Panc1 (cell line): ENCODE measurements around the gene KIAA1217. TPM values are rescaled to one million over a fixed set of nuclear protein-coding genes. Genes with fewer than 3 reads are reported as not detected.

Experiments
- ATAC-seq: fragments of 200-7000 bp; cut with Tn5 transposase; 2 replicates; pipeline ENCODE4 v1.9.1; 2020; ENCODE audit warnings: mild to moderate bottlenecking, moderate library complexity
- BruUV-seq: library from RNA; stranded (reverse); fragments of 400-500 nt; replicated peaks from 2 replicates; lab custom pipeline; 2021; lab: Mats Ljungman, UMichigan
- CTCF ChIA-PET: fragments of 300-600 bp; sonication (Branson Sonifier 250); formaldehyde crosslinking; loops from one replicate; lab custom pipeline; 2022; ENCODE audit warnings: antibody characterized with exemption; lab: Charles Lee
- POLR2A ChIA-PET: fragments of 300-600 bp; sonication (Branson Sonifier 250); formaldehyde crosslinking; loops from one replicate; lab custom pipeline; 2022; ENCODE audit warnings: antibody characterized with exemption; lab: Charles Lee
- DNase-seq: peaks from one replicate; pipeline ENCODE4 v3.0.0-alpha.2; 2010; ENCODE audit warnings: low read depth, low spot score
- H3K27ac ChIP-seq: 2 replicates; pipeline ENCODE4 v1.5.1; 2011; ENCODE audit warnings: mild to moderate bottlenecking, low read length, inconsistent platforms
- H3K27me3 ChIP-seq: fragments of 200-500 bp; sonication (Bioruptor generic); 2 replicates; pipeline ENCODE4 v1.6.0; 2014; ENCODE audit warnings: low read length, inconsistent platforms; ENCODE audit not compliant: control insufficient read depth, insufficient read depth
- H3K36me3 ChIP-seq: fragments of 200-500 bp; sonication (Bioruptor generic); 2 replicates; pipeline ENCODE4 v1.5.1; 2014; ENCODE audit warnings: inconsistent platforms, mild to moderate bottlenecking, low read length, moderate library complexity; ENCODE audit not compliant: control insufficient read depth, insufficient read depth
- H3K4me1 ChIP-seq: 2 replicates; pipeline ENCODE4 v1.5.1; 2011; ENCODE audit warnings: inconsistent platforms, mild to moderate bottlenecking, low read length, moderate library complexity; ENCODE audit not compliant: control insufficient read depth, insufficient read depth
- H3K4me3 ChIP-seq, 2 experiments: 2 replicates each; pipeline ENCODE4 v1.5.1; 2011 to 2012; ENCODE audit warnings: low read depth in 2 of 2, low read length in 2 of 2, mild to moderate bottlenecking in 2 of 2, inconsistent platforms in 1 of 2, moderate library complexity in 1 of 2
- H3K9me3 ChIP-seq: fragments of 200-500 bp; sonication (Bioruptor generic); 2 replicates; pipeline ENCODE4 v1.5.1; 2014; ENCODE audit warnings: low read depth, mild to moderate bottlenecking, inconsistent platforms, low read length, moderate library complexity; ENCODE audit not compliant: control insufficient read depth, insufficient read depth
- POLR2AphosphoS5 ChIP-seq: IDR thresholded peaks from 2 replicates; pipeline ENCODE4 v1.6.1; 2012; ENCODE audit warnings: mild to moderate bottlenecking, low read depth, low read length, moderate library complexity
- REST ChIP-seq, 2 experiments: IDR thresholded peaks; 2 replicates each; pipeline ENCODE4 v1.6.1; 2011 to 2012; ENCODE audit warnings: low read depth in 2 of 2, control low read depth in 1 of 2, low read length in 1 of 2, mild to moderate bottlenecking in 1 of 2, moderate library complexity in 1 of 2; ENCODE audit not compliant: insufficient read depth in 1 of 2
- SIN3A ChIP-seq: IDR thresholded peaks from 2 replicates; pipeline ENCODE4 v1.6.1; 2012; ENCODE audit warnings: low read depth, mild to moderate bottlenecking, low read length, moderate library complexity, borderline replicate concordance; ENCODE audit not compliant: insufficient read depth
- TCF7L2 ChIP-seq: IDR thresholded peaks from 2 replicates; pipeline ENCODE4 v1.6.1; 2011; ENCODE audit warnings: mild to moderate bottlenecking, low read depth, low read length, inconsistent platforms
- in situ Hi-C: cut with HindIII; loops from 2 replicates; pipeline ENCODE4 v1.10.0; 2016; ENCODE audit warnings: low sequenced_read_pairs, low pct_unique_long_range_greater_than_20kb
- intact Hi-C: fragments of 100-400 bp; cut with micrococcal nuclease; formaldehyde crosslinking; loops from one replicate; pipeline ENCODE4 v1.10.0; 2022; ENCODE audit not compliant: unreplicated experiment
- total RNA-seq: library from RNA; stranded (reverse); gene quantifications from one replicate; pipeline ENCODE4 v1.2.1, GENCODE V29; 2021; ENCODE audit not compliant: unreplicated experiment
- TF ChIP-seq, protein P1 (sequence below): fragments of 450-650 bp; IDR thresholded peaks from 2 replicates; pipeline ENCODE4 v1.5.1; 2017; ENCODE audit warnings: mild to moderate bottlenecking

The KIAA1217 gene
- total RNA-seq, 1 experiment from 2014 or later: 11.6 TPM

GRCh38 chr10:24544776-24545175 lies 335.8 kb downstream of the KIAA1217 start:
- no peak for TF ChIP-seq REST (IDR thresholded peaks at IDR 0.05; ENCODE audit: insufficient read depth in 1 of 2, low read depth in 2 of 2, low read length in 1 of 2)
- no peak for TF ChIP-seq TCF7L2
- no peak for TF ChIP-seq SIN3A
- no peaks in the 10 kb centered on the region for H3K9me3 ChIP-seq
- CTCF ChIA-PET: no interaction called here
- POLR2A ChIA-PET: no interaction called here
- intact Hi-C loops (no loop called here), in situ Hi-C loops (no loop called here)
- no peaks in the 10 kb centered on the region for H3K36me3 ChIP-seq
- H3K27me3 ChIP-seq: no peaks in the 10 kb centered on the region
- no TSS peak for BruUV-seq
- H3K4me1 ChIP-seq: no peaks in the 10 kb centered on the region
- H3K27ac ChIP-seq: no peak overlapping the region
- ATAC-seq (no peak), DNase-seq (no peak)
- H3K4me3 ChIP-seq: no peak overlapping the region

DNA sequence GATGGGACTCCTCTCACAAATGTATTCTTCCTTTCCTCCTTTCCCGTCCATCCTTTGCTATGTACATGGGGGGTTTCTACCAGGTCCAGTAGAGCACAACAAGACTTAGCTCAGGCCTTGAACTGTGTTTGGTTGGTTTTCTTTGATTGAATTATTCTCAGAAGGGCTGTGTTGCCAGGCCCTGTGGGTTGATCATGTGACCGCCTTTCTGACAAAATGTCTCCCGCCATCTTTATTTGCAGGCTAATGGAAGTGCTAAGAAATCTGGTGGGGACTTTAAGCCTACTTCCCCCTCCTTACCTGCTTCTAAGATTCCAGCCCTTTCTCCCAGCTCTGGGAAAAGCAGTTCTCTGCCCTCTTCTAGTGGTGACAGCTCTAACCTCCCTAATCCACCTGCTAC lies 336.6 kb downstream of the KIAA1217 start:
- BruUV-seq: no TSS peak
- Histone ChIP-seq H3K27ac (no peak overlapping the region), H3K9me3 (no peaks in the 10 kb centered on the region), H3K36me3 (no peaks in the 10 kb centered on the region), H3K4me3 (no peak overlapping the region), H3K27me3 (no peaks in the 10 kb centered on the region), H3K4me1 (no peaks in the 10 kb centered on the region)
- intact Hi-C loops (no loop called here), in situ Hi-C loops (no loop called here)
- TF ChIP-seq REST (IDR thresholded peaks at IDR 0.05; ENCODE audit: insufficient read depth in 1 of 2, low read depth in 2 of 2, low read length in 1 of 2) (no peak), SIN3A (no peak), TCF7L2 (no peak), POLR2AphosphoS5 (no peak)
- TF ChIP-seq, protein P1, sequence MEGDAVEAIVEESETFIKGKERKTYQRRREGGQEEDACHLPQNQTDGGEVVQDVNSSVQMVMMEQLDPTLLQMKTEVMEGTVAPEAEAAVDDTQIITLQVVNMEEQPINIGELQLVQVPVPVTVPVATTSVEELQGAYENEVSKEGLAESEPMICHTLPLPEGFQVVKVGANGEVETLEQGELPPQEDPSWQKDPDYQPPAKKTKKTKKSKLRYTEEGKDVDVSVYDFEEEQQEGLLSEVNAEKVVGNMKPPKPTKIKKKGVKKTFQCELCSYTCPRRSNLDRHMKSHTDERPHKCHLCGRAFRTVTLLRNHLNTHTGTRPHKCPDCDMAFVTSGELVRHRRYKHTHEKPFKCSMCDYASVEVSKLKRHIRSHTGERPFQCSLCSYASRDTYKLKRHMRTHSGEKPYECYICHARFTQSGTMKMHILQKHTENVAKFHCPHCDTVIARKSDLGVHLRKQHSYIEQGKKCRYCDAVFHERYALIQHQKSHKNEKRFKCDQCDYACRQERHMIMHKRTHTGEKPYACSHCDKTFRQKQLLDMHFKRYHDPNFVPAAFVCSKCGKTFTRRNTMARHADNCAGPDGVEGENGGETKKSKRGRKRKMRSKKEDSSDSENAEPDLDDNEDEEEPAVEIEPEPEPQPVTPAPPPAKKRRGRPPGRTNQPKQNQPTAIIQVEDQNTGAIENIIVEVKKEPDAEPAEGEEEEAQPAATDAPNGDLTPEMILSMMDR: no peak
- ATAC-seq (no peak), DNase-seq (no peak)
- CTCF ChIA-PET: no interaction called here
- POLR2A ChIA-PET: no interaction called here
